ENCODE data around the gene RPP25.

GRCh38 chr15:74951006-74951405, 5.6 kb downstream of the RPP25 start:
- TF ChIP-seq SMARCC2 (IDR thresholded peaks at IDR 0.05) (no peak), TAF15 (IDR thresholded peaks at IDR 0.05; ENCODE audit: low read depth, low read length, poor library complexity, severe bottlenecking) (no peak), ZNF570 (CRISPR knock-in tag; IDR thresholded peaks at IDR 0.05; ENCODE audit: borderline replicate concordance) (no peak), BRD4 (CRISPR knock-in tag; IDR thresholded peaks at IDR 0.05) (no peak), TCF12 (IDR thresholded peaks at IDR 0.05) (no peak), TCF12 (CRISPR knock-in tag; IDR thresholded peaks at IDR 0.05) (no peak), AGO1 (IDR thresholded peaks at IDR 0.05; ENCODE audit: low read depth, low read length, poor library complexity, severe bottlenecking) (no peak), TBP (CRISPR knock-in tag; IDR thresholded peaks at IDR 0.05) (no peak), YY1 (IDR thresholded peaks at IDR 0.05; ENCODE audit: insufficient read depth, insufficient replicate concordance, low read depth, low read length) (no peak), PHF8 (CRISPR knock-in tag; IDR thresholded peaks at IDR 0.05) (no peak), MTF1 (CRISPR knock-in tag; IDR thresholded peaks at IDR 0.05) (no peak), EZH2 (conservative IDR thresholded peaks at IDR 0.05; ENCODE audit: low read depth, low read length) (no peak)
- TF ChIP-seq, protein P1, sequence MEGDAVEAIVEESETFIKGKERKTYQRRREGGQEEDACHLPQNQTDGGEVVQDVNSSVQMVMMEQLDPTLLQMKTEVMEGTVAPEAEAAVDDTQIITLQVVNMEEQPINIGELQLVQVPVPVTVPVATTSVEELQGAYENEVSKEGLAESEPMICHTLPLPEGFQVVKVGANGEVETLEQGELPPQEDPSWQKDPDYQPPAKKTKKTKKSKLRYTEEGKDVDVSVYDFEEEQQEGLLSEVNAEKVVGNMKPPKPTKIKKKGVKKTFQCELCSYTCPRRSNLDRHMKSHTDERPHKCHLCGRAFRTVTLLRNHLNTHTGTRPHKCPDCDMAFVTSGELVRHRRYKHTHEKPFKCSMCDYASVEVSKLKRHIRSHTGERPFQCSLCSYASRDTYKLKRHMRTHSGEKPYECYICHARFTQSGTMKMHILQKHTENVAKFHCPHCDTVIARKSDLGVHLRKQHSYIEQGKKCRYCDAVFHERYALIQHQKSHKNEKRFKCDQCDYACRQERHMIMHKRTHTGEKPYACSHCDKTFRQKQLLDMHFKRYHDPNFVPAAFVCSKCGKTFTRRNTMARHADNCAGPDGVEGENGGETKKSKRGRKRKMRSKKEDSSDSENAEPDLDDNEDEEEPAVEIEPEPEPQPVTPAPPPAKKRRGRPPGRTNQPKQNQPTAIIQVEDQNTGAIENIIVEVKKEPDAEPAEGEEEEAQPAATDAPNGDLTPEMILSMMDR (CRISPR knock-in tag; IDR thresholded peaks at IDR 0.05) = no peak
- TF ChIP-seq, protein P2, sequence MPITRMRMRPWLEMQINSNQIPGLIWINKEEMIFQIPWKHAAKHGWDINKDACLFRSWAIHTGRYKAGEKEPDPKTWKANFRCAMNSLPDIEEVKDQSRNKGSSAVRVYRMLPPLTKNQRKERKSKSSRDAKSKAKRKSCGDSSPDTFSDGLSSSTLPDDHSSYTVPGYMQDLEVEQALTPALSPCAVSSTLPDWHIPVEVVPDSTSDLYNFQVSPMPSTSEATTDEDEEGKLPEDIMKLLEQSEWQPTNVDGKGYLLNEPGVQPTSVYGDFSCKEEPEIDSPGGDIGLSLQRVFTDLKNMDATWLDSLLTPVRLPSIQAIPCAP (CRISPR knock-in tag; IDR thresholded peaks at IDR 0.05; ENCODE audit: low read depth) = no peak

All from HepG2 (cell line).